GM12878 (cell line): Measurements from ENCODE around the gene BCAR3. TPM values are rescaled to one million over a fixed set of nuclear protein-coding genes. Genes with fewer than 3 reads are reported as not detected.

Experiments used
- EGR1 ChIP-seq, 2 experiments: IDR thresholded peaks; 1 replicate in 1 of 2; 2 replicates in 1 of 2; pipeline ENCODE4 v1.6.1; 2011 to 2012; ENCODE audit warnings: low read depth in 2 of 2, low read length in 2 of 2, borderline replicate concordance in 1 of 2, mild to moderate bottlenecking in 1 of 2, moderate library complexity in 1 of 2
- NFXL1 ChIP-seq: fragments of 450-650 bp; IDR thresholded peaks from 2 replicates; pipeline ENCODE4 v1.6.1; 2017; ENCODE audit warnings: antibody characterized with exemption, mild to moderate bottlenecking, borderline replicate concordance
- POLR2A ChIP-seq: IDR thresholded peaks from 2 replicates; pipeline ENCODE4 v1.6.1; 2011; ENCODE audit warnings: low read depth, mild to moderate bottlenecking, low read length
- PRDM15 ChIP-seq: fragments of 450-650 bp; formaldehyde crosslinking; IDR thresholded peaks from 2 replicates; pipeline ENCODE4 v1.4.0; 2020; ENCODE audit warnings: mild to moderate bottlenecking, moderate library complexity
- ZZZ3 ChIP-seq: IDR thresholded peaks from 2 replicates; pipeline ENCODE4 v1.6.1; 2011; ENCODE audit warnings: low read depth; ENCODE audit not compliant: control insufficient read depth, insufficient read length
- polyA plus RNA-seq, 11 experiments: library from polyadenylated mRNA; depleted of rRNA in 4 of 11; unstranded in 6 of 11; stranded (reverse) in 5 of 11; fragments of >200 nt; fragmentation: Nextera tagmentation in 4 of 11; fragmentation: Illumina TruSeq in 1 of 11; extraction: Ambion mirVana in 4 of 11; extraction: Trizol in 1 of 11; gene quantifications; 1 replicate in 1 of 11; 2 replicates in 10 of 11; pipeline versions ENCODE4 v1.2.1 to v1.2.3, GENCODE V29; 2011 to 2016; ENCODE audit warnings: inconsistent platforms in 2 of 11, missing spikeins in 2 of 11, low read depth in 1 of 11
- total RNA-seq, 4 experiments: library from RNA; depleted of rRNA in 3 of 4; stranded (reverse); fragments of >200 nt in 3 of 4; fragmentation: Illumina TruSeq in 1 of 4; extraction: Trizol in 1 of 4; gene quantifications; 2 replicates each; pipeline versions ENCODE4 v1.2.1 to v1.2.3, GENCODE V29; 2013 to 2021
- TF ChIP-seq, protein P1 (sequence below): IDR thresholded peaks from 2 replicates; pipeline ENCODE4 v1.6.1; 2012; ENCODE audit warnings: low read length, inconsistent platforms

BCAR3 gene
- total and polyA plus RNA-seq, 10 of the 15 experiments (the other 5 are each of a cell fraction or from before 2014, with no cell fraction given), result 1.3 to 6.6 (median 1.8) TPM

DNA sequence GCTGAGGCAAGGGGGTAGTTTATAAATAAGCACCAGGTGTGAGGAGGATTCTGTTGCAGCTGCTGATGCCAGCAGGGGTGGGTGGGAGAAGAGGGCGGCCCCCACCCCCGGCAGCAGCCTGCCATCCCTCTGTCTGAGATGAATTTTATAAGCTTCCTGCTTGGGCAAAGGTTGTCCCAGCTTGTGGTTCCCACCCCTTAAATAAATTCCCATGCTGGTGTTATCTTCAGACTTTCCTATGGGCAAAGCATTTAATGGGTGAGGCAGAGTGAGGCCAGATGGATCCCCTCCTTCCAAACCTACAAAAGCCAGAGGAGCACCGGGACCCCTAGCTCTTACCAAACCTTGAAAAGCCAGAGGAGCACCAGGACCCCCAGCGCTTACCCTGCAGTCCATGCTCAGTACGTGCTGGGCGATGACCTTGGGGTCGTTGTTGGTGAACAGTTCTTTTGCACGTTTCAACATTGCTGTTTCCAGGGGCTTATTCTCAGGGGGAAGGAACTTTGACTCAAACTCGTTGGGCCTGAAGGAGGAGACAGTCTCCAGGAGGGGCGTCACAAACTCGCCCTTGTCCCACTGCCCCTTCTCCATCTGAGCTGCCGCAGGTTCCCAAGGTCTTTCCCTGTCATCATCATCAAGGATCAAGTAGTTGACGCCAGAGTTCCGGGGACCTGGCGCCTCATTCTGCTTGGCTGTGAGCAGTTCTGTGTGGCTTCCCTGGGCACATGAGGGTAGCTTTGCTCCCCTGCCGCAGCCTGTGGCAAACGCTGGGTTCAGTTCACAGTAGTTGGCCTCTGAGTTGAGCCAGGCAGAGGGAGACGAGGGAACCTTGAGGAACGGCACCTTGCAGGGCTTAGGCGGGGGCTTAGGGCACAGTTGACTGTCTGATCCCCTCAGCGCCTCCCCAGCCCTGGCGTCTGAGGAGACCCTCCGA is 99.5 kb downstream of the BCAR3 start (continued):
- no peak for TF ChIP-seq EGR1 (IDR thresholded peaks at IDR 0.05; ENCODE audit: borderline replicate concordance in 1 of 2, low read depth in 2 of 2, low read length in 2 of 2)
- TF ChIP-seq POLR2A, result no peak
- no peak for TF ChIP-seq NFXL1
- no peak for TF ChIP-seq PRDM15 (CRISPR knock-in tag)
- TF ChIP-seq, protein P1, sequence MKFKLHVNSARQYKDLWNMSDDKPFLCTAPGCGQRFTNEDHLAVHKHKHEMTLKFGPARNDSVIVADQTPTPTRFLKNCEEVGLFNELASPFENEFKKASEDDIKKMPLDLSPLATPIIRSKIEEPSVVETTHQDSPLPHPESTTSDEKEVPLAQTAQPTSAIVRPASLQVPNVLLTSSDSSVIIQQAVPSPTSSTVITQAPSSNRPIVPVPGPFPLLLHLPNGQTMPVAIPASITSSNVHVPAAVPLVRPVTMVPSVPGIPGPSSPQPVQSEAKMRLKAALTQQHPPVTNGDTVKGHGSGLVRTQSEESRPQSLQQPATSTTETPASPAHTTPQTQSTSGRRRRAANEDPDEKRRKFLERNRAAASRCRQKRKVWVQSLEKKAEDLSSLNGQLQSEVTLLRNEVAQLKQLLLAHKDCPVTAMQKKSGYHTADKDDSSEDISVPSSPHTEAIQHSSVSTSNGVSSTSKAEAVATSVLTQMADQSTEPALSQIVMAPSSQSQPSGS, result no peak
- no peak for TF ChIP-seq ZZZ3
- TF ChIP-seq, all 136 proteins: peak for 0
